ENCODE results near the gene KIAA1614.

- TF ChIP-seq TAF1 (IDR thresholded peaks at IDR 0.05; ENCODE audit: borderline replicate concordance, low read depth, low read length) (no peak), POLR2AphosphoS5 (IDR thresholded peaks at IDR 0.05; ENCODE audit: low read depth, low read length) (no peak)
Observed at GRCh38 chr1:180976191-180976590, 63.5 kb downstream of the KIAA1614 start.

Data from GM12892 (cell line).